ENCODE results near the gene FLNB.
A peak's percentile ranks its signal among the peaks of the same experiment; 100 is the strongest.
"Not testable (repeated sequence)": the region's sequence is repeated elsewhere in the genome, so short reads cannot be mapped to it uniquely, and the experiment has no call there.

FLNB gene

GRCh38 chr3:57981483-57982087 is 26.6 kb upstream of the FLNB start:
- DNase-seq (ENCODE audit: extremely low spot score, insufficient read length, low read depth) (no peak), FAIRE-seq (no peak)

DNA sequence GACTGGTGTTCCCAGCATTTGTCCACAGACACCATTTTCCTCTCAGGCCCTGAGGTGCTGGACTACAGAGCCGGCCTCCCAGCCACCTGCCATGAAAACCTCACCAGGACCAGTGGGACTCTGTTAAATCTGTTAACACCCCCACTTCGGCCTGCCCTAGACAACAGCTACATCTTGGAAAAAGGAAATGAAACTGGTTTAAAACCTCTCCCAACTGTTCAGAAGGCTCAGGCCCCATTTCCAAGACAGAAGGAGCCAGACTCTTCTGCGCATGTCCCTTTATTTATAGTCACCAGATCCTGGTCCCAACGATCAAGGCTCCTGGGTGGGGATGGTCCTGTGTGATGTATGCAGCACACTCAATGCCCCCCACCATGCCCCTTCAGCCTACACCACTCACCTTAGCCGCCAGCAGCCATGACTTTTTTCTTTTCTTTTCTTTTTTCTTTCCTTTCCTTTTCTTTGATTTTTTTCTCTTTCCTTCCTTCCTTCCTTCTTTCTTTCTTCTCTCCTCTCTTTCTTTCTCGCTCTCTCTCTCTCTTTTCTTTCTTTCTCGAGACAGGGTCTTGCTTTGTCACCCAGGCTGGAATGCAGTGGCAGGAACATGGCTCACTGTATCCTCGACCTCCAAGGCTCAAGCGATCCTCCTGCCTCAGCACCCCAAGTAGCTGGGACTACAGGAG is 25.5 kb upstream of the FLNB start:
- DNase-seq (ENCODE audit: extremely low spot score, insufficient read length, low read depth) (no peak), FAIRE-seq (no peak)

DNA sequence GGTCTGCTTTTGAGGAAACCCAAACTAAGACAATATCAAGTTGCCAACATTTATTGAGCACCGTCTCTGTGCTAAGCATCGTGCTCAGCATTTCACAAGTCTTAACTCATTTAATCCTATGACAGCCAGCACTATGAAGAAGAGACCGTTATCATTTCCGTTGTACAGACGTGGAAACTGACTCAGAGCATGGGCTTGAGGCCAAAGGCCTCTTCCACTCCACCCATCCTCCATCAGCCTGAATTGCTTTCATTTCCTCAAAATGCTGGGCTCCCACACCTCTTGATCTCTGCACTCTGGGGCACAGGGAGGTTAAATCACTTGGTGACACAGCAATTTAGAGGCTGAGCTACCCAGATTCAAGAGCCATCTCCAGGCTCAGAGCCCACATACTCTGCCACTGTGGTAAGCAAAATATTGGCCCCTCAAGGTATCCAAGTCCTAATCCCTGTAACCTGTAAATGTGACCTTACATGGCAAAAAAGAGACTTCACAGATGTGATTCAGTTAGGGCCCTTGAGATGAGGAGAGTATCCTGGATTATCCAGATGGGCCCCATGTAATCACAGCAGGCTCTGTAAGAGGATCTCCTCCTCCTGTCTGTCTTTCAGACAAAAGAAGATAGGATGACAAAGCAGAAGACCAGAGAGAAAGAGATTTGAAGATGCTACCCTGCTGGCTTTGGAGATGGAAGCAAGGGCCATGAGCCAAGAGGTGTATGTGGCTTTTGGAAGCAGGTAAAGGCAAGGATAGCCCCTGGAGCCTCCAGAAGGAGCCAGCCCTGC is 24.3 kb upstream of the FLNB start:
- peak; percentile 99 for FAIRE-seq

GRCh38 chr3:57985176-57985983 is 22.8 kb upstream of the FLNB start:
- no peak for DNase-seq (ENCODE audit: extremely low spot score, insufficient read length, low read depth)
- no peak for FAIRE-seq

More for the DNA sequence above, 24.3 kb upstream of the FLNB start:
- DNase-seq (ENCODE audit: extremely low spot score, insufficient read length, low read depth), result peak; percentile 52

DNA sequence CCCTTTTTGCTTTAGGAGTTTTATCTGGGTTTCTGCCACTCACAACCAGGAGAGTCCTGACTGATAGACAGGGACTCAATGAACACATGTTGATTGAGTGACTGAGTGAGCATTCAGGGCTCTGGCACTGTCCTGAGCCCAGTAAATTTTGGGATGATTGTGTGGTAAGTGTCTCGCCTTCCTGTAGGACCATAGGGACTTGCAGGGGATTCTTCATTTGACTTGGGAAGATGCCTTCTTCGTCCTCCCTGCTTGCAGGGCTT is 22.3 kb upstream of the FLNB start:
- FAIRE-seq (no peak), DNase-seq (ENCODE audit: extremely low spot score, insufficient read length, low read depth) (no peak)

- no peak for FAIRE-seq
- DNase-seq (ENCODE audit: extremely low spot score, insufficient read length, low read depth), result no peak
Measured at GRCh38 chr3:57986261-57986660, 22.0 kb upstream of the FLNB start.

- not testable (repeated sequence) for DNase-seq (ENCODE audit: extremely low spot score, insufficient read length, low read depth); FAIRE-seq
Measured at GRCh38 chr3:57989198-57989597, 19.0 kb upstream of the FLNB start.

GRCh38 chr3:57989646-57990045 is 18.6 kb upstream of the FLNB start:
- no peak for DNase-seq (ENCODE audit: extremely low spot score, insufficient read length, low read depth)
- FAIRE-seq, result no peak

DNA sequence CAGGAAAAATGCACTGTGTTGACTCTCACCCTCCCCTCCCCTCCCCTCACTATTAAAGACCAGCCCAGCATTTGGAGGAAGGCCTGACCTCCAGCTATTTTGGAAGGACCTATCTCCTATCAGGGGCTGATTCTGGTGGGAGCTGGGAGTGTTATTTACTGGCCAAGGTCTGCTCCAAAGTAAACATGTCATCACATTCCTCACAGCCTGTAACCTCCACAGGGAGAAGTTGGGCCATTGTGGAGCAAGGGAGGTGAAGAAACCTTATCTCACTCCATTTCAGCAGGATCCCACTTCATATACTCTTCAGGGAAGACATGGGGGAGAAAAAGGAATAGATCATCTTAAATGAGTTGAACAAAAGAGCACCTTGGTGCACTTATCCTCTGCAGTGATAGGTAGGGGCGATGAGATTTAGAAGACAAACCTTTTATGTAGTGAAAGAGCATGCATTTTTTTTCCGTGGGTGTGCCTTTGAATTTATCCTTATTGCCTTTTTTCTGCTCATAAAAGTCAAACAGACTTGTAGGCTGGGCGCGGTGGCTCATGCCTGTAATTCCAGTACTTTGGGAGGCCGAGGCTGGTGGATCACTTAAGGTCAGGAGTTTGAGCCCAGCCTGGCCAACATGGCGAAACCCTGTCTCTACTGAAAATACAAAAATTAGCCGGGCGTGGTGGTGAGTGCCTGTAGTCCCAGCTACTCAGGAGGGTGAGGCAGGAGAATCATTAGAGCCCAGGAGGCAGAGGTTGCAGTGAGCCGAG is 15.6 kb upstream of the FLNB start:
- DNase-seq (ENCODE audit: extremely low spot score, insufficient read length, low read depth) (no peak), FAIRE-seq (no peak)

DNA sequence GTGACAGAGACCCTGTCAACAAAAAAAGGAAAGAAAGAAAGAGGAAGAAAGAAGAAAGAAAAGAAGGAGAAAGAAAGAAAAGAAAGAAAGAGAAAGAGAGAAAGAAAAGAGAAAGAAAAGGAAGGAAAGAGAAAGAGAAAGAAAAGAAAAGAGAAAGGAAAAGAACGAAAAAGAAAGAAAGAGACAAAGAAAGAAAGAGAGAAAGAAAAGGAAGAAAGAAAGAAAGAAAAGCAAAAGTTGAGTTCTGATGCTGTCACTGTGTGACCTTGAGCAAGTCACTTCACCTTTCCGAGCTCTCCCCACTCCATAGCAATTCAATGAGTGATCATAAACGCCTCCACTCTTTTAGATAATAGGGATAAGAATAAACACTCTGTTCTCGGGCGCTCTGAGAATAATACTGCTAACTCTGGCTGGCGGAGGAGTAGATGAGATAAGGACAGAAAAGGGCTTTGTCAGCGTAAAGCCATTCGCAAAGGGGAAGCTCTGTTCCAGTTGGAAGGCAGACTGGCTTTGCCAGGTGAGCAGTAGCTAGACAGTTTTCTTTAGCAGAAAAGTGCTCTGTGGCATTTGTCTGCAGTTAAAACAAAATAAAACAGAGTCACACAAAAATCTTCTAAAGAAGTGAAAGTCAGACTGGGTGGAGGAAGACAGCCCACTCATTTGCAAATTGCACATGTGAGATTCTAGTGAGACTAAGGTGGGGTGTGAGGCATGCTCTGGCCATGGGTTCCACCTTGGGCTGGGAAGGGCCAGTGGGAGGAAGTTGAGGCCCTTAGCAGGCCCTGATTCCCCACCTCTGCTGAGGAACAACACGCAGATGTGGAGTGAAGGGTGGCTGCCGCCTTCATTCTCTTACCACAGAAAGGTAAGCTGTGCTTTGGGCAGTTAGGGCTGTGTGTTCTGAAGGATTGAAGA is 9.6 kb upstream of the FLNB start:
- DNase-seq (ENCODE audit: extremely low spot score, insufficient read length, low read depth) (no peak), FAIRE-seq (peak; percentile 76)

DNA sequence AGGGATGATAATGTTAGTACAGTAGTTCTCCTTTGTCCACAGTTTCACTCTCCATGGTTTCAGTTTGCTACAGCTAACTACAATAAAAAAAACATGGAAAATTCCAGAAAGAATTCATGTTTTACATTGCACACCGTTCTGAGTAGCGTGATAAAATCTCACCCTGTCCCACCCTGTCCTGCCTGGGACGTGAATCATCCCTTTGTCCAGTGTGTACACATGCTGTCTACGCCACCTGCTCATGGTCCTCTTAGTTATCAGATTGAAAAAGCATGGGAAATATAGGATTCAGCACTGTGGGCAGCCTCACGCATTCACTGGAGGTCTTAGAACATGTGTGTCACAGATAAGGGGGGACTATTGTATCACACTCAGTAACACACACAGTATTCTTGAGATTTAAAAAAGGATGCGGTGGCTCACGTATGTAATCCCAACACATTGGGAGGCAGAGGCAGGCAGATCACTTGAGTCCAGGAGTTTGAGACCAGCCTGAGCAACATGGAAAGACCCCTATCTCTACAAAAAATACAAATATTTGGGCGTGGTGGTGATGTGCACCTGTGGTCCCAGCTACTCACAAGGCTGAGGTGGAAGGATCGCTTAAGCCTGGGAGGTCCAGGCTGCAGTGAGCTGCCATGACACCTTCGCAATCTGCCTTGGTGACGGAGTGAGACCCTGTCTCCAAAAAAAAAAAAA is 8.7 kb upstream of the FLNB start:
- FAIRE-seq, result no peak
- no peak for DNase-seq (ENCODE audit: extremely low spot score, insufficient read length, low read depth)

- DNase-seq (ENCODE audit: extremely low spot score, insufficient read length, low read depth) (no peak), FAIRE-seq (no peak)
Measured at GRCh38 chr3:58000306-58001085, 7.7 kb upstream of the FLNB start.

- DNase-seq (ENCODE audit: extremely low spot score, insufficient read length, low read depth) (no peak), FAIRE-seq (no peak)
Measured at GRCh38 chr3:58001086-58001467, 7.1 kb upstream of the FLNB start.

DNA sequence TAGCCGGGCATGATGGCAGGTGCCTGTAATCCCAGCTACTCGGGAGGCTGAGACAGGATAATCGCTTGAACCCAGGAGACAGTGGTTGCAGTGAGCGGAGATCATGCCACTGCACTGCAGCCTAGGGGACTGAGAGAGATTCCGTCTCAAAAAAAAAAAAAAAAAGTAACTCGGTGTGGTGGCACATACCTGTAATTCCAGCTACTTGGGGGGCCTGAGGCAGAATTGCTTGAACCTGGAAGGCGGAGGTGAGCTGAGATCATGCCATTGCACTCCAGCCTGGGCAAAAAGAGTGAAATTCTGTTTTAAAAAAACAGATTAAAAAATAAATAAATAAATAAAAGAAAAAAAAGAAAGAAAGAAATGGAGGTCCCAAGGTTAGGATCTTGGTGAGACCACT is 6.2 kb upstream of the FLNB start:
- DNase-seq (ENCODE audit: extremely low spot score, insufficient read length, low read depth) (no peak), FAIRE-seq (no peak)

GRCh38 chr3:58003093-58003492 is 5.1 kb upstream of the FLNB start:
- no peak for DNase-seq (ENCODE audit: extremely low spot score, insufficient read length, low read depth)
- no peak for FAIRE-seq

DNA sequence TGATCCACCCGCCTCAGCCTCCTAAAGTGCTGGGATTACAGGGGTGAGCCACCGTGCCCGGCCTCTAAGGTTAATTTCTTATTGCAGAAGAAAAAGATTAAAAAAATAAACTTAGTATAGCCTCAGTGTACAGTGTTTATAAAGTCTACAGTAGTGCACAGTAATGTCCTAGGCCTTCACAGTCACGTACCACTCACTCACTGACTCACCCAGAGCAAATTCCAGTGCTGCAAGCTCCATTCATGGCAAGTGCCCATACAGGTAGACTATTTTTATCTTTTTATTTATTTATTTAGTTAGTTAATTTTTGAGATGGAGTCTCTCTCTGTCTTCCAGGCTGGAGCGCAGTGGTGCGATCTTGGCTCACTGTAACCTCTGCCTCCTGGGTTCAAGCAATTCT is 3.2 kb upstream of the FLNB start:
- FAIRE-seq (no peak), DNase-seq (ENCODE audit: extremely low spot score, insufficient read length, low read depth) (no peak)

DNA sequence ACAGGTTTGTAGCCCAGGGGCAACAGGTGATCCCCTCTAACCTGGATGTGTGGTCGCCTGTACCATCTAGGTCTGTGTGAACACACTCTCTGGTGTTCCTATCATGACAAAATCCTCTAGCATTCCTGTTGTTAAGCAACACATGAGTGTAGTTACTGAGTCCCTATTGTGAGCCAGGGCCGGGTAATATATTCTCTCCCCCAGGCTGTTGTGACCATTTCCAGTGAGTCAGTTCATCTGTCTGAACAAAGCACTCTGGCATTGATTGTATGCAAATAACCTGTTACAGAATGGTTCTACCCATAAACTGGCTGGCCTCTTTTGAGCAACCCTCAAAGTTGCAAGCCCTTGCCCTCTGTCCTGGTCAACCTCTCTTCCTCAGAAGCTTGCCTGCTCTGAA is 2.6 kb upstream of the FLNB start:
- DNase-seq (ENCODE audit: extremely low spot score, insufficient read length, low read depth) (no peak), FAIRE-seq (no peak)

GRCh38 chr3:58006661-58007060 is 1.6 kb upstream of the FLNB start:
- no peak for FAIRE-seq

More at GRCh38 chr3:58006661-58007060, 1.6 kb upstream of the FLNB start:
- no peak for DNase-seq (ENCODE audit: extremely low spot score, insufficient read length, low read depth)
